Amniotic stem cell (primary cell): Measurements from ENCODE around the gene ADAMTS4.

Source experiments
- DNase-seq: peaks from one replicate; lab custom pipeline; 2025; lab: John Stamatoyannopoulos, UW

The ADAMTS4 gene

DNA sequence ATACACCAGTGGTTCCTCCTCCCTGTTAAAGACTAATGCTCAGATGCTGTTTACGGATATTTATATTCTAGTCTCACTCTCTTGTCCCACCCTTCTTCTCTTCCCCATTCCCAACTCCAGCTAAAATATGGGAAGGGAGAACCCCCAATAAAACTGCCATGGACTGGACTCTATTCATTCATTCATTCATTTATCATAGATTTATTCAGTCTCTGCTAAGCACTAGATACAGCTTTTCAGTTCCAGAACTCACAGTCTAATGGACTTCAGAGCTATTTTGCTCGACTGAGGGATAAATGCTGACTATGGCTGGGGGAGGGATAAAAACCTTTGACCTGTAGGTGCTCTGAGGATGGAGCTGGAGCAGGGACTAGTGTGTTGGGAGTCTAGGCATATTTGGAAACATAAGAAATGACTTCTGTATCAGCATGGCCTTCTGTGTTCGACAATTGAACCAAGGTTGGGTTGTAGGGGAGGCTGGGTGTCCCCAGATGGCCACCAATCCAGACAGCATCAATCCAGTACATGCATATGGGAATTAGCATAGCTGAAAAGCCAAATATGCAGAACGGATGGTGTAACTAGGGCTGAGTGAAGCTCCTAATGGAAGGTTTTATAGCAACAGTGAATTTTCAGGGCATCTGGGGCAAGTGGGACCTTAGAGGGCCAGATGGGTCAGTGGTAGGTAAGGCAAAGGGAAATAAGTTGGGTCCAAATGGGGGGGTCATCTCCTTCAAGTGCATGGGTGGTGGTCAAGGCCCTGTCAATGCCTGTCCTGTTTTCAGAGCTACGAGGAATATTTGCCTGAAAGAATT is 20.4 kb upstream of the ADAMTS4 start:
- no peak for DNase-seq

DNA sequence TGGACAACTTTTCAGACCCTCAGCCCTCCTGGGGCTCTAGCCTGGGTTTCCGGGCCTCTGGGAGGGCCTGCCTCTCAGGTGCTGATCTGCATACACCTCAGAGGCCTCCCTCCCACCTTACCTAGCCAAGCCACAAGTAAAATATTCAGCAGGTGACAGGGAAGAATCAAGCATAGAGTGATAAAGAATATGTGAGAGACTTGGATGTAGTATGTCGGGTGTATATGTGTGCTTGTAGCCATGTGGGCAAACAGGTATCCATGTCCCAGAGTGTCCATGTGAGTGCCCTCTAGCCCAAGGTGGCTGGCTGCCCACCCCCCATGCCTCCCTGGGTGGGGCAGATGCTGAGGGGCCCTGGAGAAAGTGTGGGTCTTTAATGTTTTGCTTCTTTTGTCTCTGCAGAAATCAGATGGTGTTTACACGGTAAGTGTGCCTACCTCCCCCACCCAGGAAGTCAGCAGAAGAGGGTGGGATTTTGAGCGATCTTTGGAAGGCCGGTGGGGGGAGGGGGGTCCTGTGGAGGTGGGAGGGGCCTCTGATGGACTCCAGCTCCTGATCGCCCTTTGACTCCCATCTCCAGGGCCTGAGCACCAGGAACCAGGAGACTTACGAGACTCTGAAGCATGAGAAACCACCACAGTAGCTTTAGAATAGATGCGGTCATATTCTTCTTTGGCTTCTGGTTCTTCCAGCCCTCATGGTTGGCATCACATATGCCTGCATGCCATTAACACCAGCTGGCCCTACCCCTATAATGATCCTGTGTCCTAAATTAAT is 19.6 kb upstream of the ADAMTS4 start:
- no peak for DNase-seq

DNA sequence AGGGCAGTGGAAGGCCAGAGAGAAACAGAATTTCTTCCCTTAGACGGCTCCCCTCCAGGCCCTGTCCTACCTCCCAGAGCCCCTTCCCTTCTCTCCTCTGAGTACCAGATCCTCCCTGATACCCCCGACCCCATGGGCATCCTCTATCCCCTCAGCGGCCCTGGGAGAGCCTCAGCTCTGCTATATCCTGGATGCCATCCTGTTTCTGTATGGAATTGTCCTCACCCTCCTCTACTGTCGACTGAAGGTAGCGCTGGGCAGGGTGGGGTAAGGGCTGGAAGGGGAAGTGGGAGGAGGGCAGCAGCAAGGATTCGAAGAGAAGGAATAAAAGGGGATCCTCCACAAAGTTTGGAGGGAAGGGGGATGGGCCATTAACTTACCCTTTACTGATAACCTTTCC is 19.0 kb upstream of the ADAMTS4 start:
- DNase-seq, result no peak

DNA sequence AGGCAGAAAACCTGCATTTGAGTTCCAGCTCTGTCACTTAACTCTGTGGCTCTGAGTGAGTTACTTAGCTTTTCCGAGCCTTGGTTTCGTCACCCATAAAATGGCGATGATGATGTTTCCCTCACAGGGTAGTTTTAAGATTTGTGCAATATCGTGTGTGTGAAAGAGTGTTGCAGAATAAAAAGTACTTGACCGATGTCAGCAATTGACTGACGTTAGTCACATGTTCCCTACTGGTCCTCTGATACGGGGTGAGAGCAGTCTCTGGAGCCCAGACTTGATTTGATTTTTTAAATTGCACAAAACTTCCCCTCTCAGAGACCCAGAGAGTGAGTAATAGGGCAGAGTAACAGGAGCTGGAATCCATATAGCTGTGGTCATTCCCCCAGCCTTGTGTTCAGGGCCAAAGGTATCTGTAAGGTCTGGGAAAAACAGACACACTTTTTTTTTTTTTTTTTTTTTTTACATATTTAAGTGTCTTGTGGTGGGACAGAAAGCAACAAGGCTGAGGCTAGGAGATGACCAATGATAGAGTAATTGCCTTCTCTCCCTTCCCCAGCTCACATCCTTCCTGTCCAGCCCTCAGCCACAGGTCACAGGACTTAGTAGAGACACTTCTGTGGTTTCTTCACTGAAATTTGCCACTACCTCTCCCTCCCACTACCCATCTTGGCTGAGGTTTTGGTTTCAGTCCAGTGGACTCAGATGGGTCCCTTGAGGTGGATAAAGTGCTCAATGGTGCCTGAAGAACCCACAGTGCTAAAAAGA is 18.3 kb upstream of the ADAMTS4 start:
- no peak for DNase-seq

DNA sequence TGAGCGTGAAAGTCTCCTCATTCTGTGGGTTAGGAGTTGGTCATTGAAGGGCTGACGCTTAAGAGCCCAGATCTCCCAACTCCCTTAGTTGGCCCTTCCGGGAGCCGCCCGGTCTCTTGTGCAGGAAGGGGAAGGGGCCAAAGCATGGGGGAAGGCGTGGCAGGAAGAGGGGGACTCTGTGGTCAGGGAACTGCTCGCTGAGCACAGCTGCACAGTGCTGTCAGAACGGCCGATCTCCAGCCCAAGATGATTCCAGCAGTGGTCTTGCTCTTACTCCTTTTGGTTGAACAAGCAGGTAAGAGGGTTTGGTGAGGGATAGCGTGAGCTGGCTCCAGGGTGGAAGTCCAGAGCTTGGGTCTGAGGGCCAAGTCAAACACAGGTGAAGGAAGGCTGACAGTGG is 16.2 kb upstream of the ADAMTS4 start, which contains the start of gene FCER1G:
Gene FCER1G (plus strand): TSS at position 220 of the 400 bp plus-strand sequence. CDS start 27 bp downstream, at position 247.
- DNase-seq, result no peak

DNA sequence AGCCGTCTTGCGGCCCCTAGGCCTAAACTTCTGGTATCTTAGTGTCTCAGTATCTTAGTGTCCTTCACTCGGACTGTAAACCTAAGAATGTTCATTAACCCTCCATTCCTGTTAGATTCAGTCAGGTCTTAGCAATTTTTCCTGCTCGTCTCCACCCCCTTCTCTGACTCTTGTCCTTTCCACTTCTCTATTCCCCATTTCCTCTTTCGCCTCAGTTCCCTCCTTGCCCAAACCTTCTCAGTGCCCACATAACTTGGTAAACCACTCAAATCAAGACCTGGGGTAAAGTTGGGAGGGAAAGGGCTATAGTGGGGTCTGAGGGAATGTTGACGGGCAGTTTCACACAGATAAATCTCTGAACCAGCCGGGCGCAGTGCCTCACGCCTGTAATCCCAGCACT is 15.5 kb upstream of the ADAMTS4 start:
- DNase-seq, result no peak

DNA sequence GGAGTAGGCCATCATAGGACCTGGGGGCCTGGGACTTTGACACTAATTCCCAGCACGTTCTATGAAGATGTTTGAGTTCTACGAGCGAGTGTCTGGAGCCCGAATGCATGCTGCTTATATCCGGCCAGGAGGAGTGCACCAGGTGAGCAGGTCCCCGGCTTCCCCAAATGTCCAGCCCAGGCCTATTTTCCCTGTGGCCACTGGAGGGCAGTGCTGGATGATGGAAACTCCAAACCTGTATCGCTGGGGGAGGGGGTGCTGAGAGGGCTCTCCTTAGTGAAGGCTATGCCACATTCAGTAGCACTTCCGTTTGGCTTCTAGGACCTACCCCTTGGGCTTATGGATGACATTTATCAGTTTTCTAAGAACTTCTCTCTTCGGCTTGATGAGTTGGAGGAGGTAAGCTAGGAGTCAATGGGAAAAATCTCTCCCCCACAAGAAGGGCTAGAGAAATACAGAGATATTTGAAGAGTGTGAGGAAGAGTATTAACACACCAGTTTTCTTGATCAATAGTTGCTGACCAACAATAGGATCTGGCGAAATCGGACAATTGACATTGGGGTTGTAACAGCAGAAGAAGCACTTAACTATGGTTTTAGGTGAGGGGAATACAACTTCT is 11.0 kb upstream of the ADAMTS4 start:
- DNase-seq, result peak; percentile 71

DNA sequence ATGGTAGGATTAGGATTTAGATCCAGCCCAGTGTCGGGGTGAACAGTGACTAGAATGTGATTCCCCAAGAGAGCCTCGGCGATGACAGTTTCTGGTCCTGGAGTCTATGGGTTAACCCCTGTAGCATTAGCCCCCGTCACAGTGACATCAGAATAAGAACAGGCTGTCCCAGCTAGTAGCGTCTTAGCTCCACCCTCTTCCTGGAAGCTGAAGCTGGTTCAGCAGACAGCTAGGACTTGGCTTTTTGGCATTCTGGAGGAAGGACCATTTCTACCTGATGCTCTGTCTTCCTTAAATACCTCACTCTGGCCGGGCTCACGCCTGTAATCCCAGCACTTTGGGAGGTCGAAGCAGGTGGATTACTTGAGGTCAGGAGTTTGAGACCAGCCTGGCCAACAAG is 8.3 kb upstream of the ADAMTS4 start:
- DNase-seq, result no peak

DNA sequence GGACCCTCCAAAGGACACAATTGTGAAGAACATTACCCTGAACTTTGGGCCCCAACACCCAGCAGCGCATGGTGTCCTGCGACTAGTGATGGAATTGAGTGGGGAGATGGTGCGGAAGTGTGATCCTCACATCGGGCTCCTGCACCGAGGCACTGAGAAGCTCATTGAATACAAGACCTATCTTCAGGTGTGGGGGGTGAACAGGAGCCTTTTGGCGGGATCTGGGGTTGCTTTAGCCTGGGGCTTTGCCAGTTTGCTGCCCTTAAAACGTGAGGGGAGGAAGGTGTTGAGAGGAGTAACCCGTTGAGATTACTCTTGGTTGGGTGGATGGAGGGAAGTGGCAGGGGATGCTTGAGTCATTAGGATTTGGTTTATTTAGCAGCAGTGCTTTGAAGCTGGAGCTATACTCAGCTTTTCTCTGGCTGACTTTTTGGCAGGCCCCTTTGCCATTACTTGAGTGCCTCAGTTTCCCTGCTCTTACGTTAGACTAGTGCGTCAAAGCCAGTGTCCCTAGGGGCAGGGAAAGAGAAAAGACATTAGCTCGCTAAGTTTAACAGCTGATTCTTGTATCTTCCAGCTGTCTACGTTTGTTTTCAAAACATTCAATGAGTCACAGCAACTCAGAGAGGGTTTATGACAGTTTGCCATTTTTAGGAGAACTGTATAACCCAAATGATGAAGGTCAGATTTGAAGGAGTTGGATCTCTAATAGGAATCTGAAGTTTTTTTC is 7.7 kb upstream of the ADAMTS4 start:
- DNase-seq, result no peak

DNA sequence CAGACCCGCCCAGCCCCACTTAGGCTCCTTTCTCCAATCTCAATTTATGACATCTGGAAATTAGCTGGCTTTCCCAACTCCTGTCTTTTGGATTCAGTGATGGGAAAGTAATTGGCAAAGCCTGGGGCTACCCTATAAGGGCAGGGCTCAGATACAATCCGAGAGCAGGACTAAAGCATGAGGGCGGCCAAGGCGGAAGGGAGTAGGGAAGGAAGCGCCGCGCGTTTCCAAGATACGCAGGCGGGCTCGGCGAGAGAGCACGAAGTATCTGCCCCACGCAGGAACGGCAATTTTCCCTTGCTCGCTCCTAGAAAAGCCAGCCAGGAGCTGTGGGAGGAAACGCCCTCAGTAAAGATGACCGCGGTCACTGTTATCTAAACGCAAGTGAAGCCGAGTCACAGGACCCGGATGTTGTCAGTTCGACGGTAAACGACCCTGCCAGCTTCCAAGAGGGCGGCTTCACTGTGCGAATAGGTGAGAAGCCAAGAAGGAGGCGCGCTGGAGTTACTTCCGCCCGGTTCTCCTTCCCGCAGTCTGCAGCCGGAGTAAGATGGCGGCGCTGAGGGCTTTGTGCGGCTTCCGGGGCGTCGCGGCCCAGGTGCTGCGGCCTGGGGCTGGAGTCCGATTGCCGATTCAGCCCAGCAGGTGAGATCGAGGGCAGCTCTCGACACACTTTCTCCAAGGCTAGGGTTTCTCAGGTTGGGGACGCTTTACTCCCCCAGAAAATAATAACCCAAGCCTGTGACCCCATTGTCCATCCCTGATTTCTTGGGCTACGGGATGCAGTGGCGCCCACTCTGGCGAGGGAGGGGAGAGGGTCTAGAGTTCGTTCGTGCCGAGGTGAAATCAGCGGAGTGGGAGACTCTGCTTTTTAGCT is 3.2 kb upstream of the ADAMTS4 start, which contains the start of gene NDUFS2:
Gene NDUFS2 (plus strand): TSS at position 532 of the 877 bp plus-strand sequence. CDS start 19 bp downstream, at position 551.
- DNase-seq, result peak; percentile 99

DNA sequence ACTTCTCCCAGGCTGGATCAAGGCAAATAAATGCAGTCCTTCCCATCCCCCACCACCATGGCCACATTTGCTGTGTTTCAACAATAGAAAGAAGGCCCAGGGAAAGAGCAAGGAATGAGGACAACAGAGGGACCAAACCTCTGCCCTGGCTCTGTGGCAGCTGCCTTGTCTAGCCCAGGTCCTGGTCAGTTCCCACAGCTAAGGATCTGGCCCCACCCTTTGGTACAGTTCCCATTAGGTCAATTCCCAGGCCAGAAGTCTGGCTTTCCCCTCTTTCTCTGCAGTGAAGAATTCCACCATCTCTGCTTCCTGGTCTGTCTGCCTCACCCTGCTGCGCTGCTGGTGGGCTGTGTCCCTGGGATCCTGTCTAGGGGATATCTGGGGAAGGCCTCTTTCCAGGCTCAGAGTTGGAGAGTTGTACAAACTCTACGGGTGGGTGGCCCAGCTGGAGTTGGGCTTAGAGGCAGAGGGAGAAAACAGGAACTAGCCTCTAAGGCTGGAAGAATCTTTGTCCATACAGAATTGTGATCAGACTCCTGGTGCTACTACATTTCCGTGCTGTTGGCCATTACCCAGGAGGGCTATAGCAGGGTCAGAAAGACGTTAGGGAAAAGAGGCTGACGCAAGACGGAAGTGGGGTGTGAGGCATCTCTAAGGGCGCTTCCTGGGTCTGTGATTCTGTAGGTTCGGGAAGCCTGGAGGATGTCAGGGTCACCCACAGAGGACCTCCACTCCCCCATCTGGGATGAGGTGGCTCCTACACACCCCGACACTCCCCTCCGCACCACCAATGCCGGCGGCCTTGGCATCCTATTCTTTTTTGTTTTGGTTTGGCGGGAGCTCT is 2.4 kb upstream of the ADAMTS4 start:
- no peak for DNase-seq

DNA sequence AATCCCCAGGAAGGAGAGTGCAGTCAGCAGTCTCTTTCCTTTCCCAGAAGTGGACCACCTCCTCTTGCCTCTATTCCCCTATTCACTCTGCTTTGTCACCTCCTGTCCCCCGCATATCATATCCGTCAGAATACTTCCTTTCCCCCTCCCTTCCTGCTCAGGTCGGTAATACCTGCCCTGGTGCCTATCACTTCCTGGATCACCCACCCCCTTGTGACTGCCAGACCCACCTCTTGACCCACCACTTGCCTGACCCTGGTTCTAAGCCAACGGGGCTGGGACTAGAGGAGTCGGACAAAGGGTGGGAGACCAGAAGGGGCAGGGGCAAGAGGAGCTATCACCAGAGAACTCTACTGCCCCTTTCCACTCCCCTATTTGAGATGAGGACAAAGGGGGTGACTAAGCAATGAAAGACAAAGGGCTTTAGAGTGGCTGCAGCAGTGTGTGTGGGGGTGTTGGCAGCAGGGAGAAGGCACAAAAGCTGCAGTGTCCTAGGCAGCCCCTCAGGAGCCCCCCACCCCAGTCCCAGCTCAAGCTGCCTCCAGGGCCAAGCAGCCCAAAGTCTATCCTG is 1.7 kb upstream of the ADAMTS4 start:
- DNase-seq, result no peak

DNA sequence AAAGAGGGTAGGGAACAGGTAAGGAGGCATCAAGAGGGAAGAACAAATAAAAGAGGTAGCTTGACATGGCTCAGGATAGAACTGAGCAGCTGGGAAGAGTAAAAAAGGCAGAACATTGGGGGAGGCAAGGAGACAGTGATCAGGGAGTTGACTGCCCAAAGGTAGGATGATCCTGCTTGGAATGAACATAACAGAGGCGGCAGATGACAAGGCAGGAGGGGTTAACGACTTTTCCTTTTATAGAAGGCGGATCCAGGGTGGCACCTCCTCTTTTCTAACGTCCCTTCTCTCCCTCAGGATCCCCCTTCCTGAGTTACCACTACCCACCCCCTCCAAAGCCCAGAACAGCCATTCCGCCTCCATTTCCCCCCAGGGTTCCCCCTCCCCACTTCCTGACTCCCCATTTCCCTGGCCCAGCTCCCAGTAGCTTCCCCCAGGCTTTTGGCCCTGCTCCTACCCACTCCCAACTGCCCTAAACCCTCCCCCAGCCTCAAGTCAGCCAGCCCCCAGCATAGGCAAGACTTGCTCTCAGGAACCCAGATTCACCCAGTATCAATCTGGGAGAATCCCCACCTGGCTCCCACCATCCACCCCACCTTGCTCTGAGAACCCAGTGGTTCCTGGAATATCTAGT is 769 bp upstream of the ADAMTS4 start:
- DNase-seq, result no peak

DNA sequence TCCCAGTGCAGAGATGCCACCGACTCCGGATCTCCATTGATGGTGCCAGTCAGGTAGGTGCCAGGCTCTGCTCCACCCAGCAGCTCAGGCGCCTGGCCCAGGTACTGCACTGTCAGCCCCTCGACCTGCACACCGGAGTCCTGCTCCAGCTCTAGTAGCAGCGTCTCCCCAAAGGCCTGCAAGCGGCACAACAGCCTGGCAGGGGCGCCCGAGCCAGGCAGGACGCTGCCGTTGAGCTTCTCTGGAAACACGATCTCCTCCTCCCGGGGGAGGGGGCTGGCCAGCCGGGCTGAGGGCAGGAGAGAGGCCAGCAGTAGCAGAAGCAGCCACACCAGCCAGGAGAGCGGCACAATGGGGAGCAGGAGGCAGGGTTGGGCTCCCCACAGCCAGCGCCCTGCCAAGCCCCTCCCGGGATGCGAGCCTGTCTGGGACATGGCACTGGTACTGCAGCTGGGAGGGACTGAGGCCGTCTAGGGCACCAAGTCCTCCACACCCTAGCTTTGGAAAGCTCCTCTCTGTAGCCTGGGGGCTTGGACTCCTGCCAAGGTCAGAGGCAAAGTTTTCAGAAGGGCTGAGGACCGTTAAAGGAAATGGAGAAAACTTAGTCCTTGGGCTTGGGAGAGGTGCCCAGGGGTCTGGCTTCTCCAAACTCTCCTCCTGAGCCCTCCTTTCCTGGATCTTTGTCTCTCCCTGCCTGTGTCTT is 509 bp downstream of the ADAMTS4 start:
- DNase-seq, result no peak

DNA sequence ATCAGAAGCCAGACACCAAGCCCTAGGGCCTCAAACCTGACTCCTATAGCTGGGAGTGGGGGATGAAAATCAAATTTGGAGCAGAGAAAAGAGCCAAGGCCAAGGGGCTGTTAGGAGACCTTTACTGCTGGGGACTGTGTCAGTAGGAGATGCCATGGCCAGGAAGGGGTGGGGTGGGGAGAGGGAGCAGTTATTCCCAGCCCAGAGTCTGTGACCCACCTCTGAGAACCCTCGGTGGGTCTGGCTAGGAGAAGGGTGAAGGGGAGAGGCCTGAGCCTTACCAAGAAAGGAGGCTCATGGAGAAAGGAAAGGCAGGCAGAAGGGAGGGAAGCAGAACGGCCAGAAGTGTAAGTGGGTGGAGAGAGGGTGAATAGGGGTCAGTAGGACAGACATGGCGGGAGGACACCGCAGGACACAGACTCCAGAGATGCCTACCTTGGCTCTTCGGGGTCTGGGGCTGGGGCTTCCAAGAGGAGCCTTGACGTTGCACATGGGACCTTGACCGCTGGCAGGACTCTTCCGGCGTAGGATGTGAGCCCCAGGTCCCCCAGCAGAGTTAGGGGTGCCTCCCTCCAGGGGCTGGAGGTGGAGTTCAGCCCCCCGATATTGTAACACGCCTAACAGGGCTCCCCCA is 1.2 kb downstream of the ADAMTS4 start:
- DNase-seq, result no peak

DNA sequence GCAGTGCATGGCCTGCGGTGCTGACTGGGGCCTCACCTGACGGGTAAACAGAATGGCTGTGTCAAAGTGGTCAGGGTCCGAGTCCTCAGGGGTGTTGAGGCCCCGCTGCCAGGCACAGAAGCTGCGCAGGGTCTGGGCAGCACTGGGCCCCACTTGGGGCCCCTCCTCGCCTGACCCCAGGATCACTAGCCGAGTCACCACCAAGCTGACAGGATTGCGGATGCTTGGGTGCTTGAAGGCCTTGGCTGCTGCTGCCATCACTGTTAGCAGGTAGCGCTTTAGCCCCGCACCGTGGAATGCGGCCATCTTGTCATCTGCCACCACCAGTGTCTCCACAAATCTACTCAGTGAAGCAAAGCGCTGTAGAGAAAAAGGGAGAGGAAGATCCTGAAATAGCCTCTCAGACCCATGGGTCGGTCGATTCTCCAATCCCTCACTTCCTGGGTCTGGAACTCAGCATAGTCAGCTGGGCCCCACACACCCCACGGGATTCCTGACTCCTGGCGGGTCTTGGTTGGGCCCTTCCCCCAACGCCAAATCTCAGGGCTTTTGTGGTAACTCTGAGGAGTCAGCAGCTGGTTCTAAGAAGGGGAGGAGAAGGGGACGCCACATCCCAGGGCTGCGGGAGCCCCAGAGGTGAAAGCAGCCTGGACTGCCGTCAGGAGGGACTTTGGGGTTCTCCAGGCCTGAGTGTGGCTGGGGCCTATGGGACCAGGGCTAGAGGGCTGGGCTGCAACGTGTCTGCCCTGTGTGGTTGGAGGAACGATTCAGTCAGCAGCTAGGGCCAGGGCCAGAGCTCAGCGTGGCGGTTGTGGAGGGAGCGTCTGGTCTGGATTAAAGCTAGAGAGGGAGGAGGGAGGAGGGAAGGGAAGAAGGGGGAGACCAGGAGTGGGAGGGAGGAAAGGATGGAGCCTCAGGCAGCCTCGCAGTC is 2.1 kb downstream of the ADAMTS4 start:
- DNase-seq, result peak; percentile 63
